HepG2 (cell line): ENCODE data around the gene MPC1. TPM values are rescaled to one million over a fixed set of nuclear protein-coding genes. Genes with fewer than 3 reads are reported as not detected.

Experiments
- GTF3A ChIP-seq: sonication (generic); formaldehyde crosslinking; conservative IDR thresholded peaks from 2 replicates; pipeline ENCODE4 v1.4.0; 2020; ENCODE audit warnings: mild to moderate bottlenecking, missing genetic modification reagents
- HNF1A ChIP-seq, 2 experiments: sonication (generic) in 1 of 2; formaldehyde crosslinking in 1 of 2; IDR thresholded peaks; 2 replicates each; pipeline versions ENCODE4 v1.4.0 to v1.6.1; 2016 to 2020; ENCODE audit warnings: borderline replicate concordance in 1 of 2, low read depth in 1 of 2, mild to moderate bottlenecking in 1 of 2, missing genetic modification reagents in 1 of 2
- IRF9 ChIP-seq: sonication (generic); formaldehyde crosslinking; IDR thresholded peaks from 2 replicates; pipeline ENCODE4 v1.8.0; 2022; ENCODE audit warnings: missing genetic modification reagents, mild to moderate bottlenecking, borderline replicate concordance
- KDM4B ChIP-seq: sonication (generic); formaldehyde crosslinking; IDR thresholded peaks from 2 replicates; pipeline ENCODE4 v1.4.0; 2020; ENCODE audit warnings: missing genetic modification reagents
- MNT ChIP-seq: fragments of 450-650 bp; IDR thresholded peaks from 2 replicates; pipeline ENCODE4 v1.6.1; 2016
- NR0B2 ChIP-seq: sonication (generic); formaldehyde crosslinking; IDR thresholded peaks from 2 replicates; pipeline ENCODE4 v1.4.0; 2020; ENCODE audit warnings: mild to moderate bottlenecking, missing genetic modification reagents
- PTBP1 ChIP-seq: fragments of 200-400 bp; formaldehyde crosslinking; IDR thresholded peaks from 2 replicates; pipeline ENCODE4 v1.6.1; 2018; ENCODE audit warnings: low read length, low read depth; ENCODE audit not compliant: poor library complexity, severe bottlenecking
- RBM22 ChIP-seq: fragments of 200-400 bp; formaldehyde crosslinking; optimal IDR thresholded peaks from 2 replicates; pipeline ENCODE3; 2017; ENCODE audit warnings: mild to moderate bottlenecking, low read length, moderate library complexity
- TAF1 ChIP-seq: sonication (generic); formaldehyde crosslinking; IDR thresholded peaks from 2 replicates; pipeline ENCODE4 v1.4.0; 2020; ENCODE audit warnings: missing genetic modification reagents
- ZBTB49 ChIP-seq: sonication (generic); formaldehyde crosslinking; IDR thresholded peaks from 2 replicates; pipeline ENCODE4 v1.4.0; 2020; ENCODE audit warnings: missing genetic modification reagents, borderline replicate concordance
- ZEB1 ChIP-seq: IDR thresholded peaks from 2 replicates; pipeline ENCODE4 v1.6.1; 2012; ENCODE audit warnings: mild to moderate bottlenecking, low read depth, inconsistent platforms; ENCODE audit not compliant: insufficient replicate concordance
- ZFAT ChIP-seq: sonication (generic); formaldehyde crosslinking; conservative IDR thresholded peaks from 2 replicates; pipeline ENCODE4 v1.8.1; 2023; ENCODE audit warnings: missing genetic modification reagents, inconsistent platforms
- ZNF264 ChIP-seq: sonication (generic); formaldehyde crosslinking; IDR thresholded peaks from 2 replicates; pipeline ENCODE4 v1.4.0; 2020; ENCODE audit warnings: missing genetic modification reagents
- ZNF556 ChIP-seq: sonication (generic); formaldehyde crosslinking; IDR thresholded peaks from 2 replicates; pipeline ENCODE4 v1.4.0; 2020; ENCODE audit warnings: mild to moderate bottlenecking, missing genetic modification reagents, borderline replicate concordance
- ZNF605 ChIP-seq: sonication (generic); formaldehyde crosslinking; IDR thresholded peaks from 2 replicates; pipeline ENCODE4 v1.8.0; 2022; ENCODE audit warnings: mild to moderate bottlenecking, missing genetic modification reagents
- ZNF878 ChIP-seq: sonication (generic); formaldehyde crosslinking; IDR thresholded peaks from 2 replicates; pipeline ENCODE4 v1.8.1; 2023; ENCODE audit warnings: mild to moderate bottlenecking, missing genetic modification reagents, moderate library complexity
- ZNF891 ChIP-seq: sonication (generic); formaldehyde crosslinking; IDR thresholded peaks from 2 replicates; pipeline ENCODE4 v1.5.0; 2020; ENCODE audit warnings: mild to moderate bottlenecking, missing genetic modification reagents
- polyA plus RNA-seq, 8 experiments: library from polyadenylated mRNA; depleted of rRNA in 3 of 8; stranded (reverse) in 7 of 8; unstranded in 1 of 8; fragments of >200 nt; fragmentation: Illumina TruSeq in 4 of 8; extraction: Trizol in 4 of 8; gene quantifications; 2 replicates each; pipeline versions ENCODE4 v1.2.1 to v1.2.3, GENCODE V29; 2011 to 2016; ENCODE audit warnings: low read depth in 4 of 8, missing spikeins in 1 of 8, mixed read lengths in 1 of 8; ENCODE audit not compliant: insufficient read depth in 1 of 8
- total RNA-seq, 5 experiments: library from RNA; depleted of rRNA; stranded (reverse); fragments of >200 nt; fragmentation: Illumina TruSeq; extraction: Trizol; gene quantifications; 2 replicates each; pipeline ENCODE4 v1.2.3, GENCODE V29; 2016; ENCODE audit warnings: low read depth in 1 of 5

The MPC1 gene
- total and polyA plus RNA-seq, 2 of the 13 experiments (the other 11 are each of a cell fraction or from before 2014, with no cell fraction given): 189 to 214 TPM

- TF ChIP-seq HNF1A (IDR thresholded peaks at IDR 0.05; ENCODE audit: low read depth) (0 out of 2 replicates have a peak, but pooled peaks have one; percentile 37), HNF1A (CRISPR knock-in tag; IDR thresholded peaks at IDR 0.05; ENCODE audit: borderline replicate concordance) (0 out of 2 replicates have a peak, but pooled peaks have one; percentile 28), ZFAT (no peak), IRF9 (CRISPR knock-in tag) (0 out of 2 replicates have a peak, but pooled peaks have one; percentile 74), NR0B2 (CRISPR knock-in tag) (no peak), ZNF605 (CRISPR knock-in tag) (peak; percentile 83; the same call in 1 of the 2 replicates), TAF1 (no peak; the same call in 1 of the 2 replicates), ZNF878 (CRISPR knock-in tag) (no peak), ZNF891 (CRISPR knock-in tag) (no peak), MNT (peak; percentile 11; the same call in 1 of the 2 replicates), GTF3A (CRISPR knock-in tag) (no peak), ZNF556 (CRISPR knock-in tag) (peak; percentile 73), KDM4B (CRISPR knock-in tag) (0 out of 2 replicates have a peak, but pooled peaks have one; percentile 53), PTBP1 (no peak), ZBTB49 (CRISPR knock-in tag) (no peak), ZNF264 (CRISPR knock-in tag) (0 out of 2 replicates have a peak, but pooled peaks have one; percentile 41), RBM22 (no peak), ZEB1 (no peak)
These were observed 11.5 kb upstream of the MPC1 start (continued) for GRCh38 chr6:166394036-166394892.
